Measurements from ENCODE around the gene TMEM187.

- TF ChIP-seq CTCF (IDR thresholded peaks at IDR 0.05; ENCODE audit: poor library complexity) = no peak
- TF ChIP-seq EZH2 (IDR thresholded peaks at IDR 0.05; ENCODE audit: borderline replicate concordance) = no peak
Measured at GRCh38 chrX:154025230-154025629, 52.7 kb downstream of the TMEM187 start.
